ENCODE results near the gene SPOCK1. TPM values are rescaled to one million over a fixed set of nuclear protein-coding genes. Genes with fewer than 3 reads are reported as not detected.

Gene SPOCK1
- total RNA-seq, 1 donor from 2014 or later = 900 TPM

DNA sequence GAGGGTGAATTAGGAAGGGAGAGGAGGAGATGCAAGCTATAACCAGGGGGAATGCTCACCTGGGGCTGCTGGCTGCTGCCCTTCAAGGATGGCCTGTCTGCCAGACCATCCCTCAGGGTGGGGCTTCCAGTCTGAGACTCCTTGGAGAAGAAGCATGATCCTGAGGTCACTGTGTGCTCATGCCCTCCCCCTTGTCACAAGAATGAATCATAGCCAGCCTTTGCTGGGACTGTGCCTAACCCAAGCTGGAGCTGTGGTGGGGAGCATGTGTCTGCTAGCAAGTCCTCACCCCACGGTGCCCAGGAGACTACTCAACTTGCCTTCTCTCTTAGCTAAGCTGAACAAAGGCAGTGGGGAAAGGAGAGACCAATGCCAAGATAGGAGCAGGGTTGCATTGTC lies 463.6 kb downstream of the SPOCK1 start:
- H3K27ac Mint-ChIP-seq (ENCODE audit: unreplicated experiment) = no peak overlapping the region
- no peaks in the 10 kb centered on the region for H3K27me3 Mint-ChIP-seq (ENCODE audit: unreplicated experiment)
- H3K36me3 Mint-ChIP-seq (ENCODE audit: unreplicated experiment) = peaks cover 9% of the 10 kb centered on the region
- TF ChIP-seq, protein P1, sequence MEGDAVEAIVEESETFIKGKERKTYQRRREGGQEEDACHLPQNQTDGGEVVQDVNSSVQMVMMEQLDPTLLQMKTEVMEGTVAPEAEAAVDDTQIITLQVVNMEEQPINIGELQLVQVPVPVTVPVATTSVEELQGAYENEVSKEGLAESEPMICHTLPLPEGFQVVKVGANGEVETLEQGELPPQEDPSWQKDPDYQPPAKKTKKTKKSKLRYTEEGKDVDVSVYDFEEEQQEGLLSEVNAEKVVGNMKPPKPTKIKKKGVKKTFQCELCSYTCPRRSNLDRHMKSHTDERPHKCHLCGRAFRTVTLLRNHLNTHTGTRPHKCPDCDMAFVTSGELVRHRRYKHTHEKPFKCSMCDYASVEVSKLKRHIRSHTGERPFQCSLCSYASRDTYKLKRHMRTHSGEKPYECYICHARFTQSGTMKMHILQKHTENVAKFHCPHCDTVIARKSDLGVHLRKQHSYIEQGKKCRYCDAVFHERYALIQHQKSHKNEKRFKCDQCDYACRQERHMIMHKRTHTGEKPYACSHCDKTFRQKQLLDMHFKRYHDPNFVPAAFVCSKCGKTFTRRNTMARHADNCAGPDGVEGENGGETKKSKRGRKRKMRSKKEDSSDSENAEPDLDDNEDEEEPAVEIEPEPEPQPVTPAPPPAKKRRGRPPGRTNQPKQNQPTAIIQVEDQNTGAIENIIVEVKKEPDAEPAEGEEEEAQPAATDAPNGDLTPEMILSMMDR (IDR thresholded peaks at IDR 0.05) = no peak
- no peak overlapping the region for H3K4me3 Mint-ChIP-seq (ENCODE audit: unreplicated experiment)
- peaks cover 11% of the 10 kb centered on the region for H3K4me1 Mint-ChIP-seq (ENCODE audit: unreplicated experiment)
- no peaks in the 10 kb centered on the region for H3K9me3 Mint-ChIP-seq (ENCODE audit: unreplicated experiment)
- DNase-seq (ENCODE audit: extremely low spot score, unreplicated experiment) = no peak

DNA sequence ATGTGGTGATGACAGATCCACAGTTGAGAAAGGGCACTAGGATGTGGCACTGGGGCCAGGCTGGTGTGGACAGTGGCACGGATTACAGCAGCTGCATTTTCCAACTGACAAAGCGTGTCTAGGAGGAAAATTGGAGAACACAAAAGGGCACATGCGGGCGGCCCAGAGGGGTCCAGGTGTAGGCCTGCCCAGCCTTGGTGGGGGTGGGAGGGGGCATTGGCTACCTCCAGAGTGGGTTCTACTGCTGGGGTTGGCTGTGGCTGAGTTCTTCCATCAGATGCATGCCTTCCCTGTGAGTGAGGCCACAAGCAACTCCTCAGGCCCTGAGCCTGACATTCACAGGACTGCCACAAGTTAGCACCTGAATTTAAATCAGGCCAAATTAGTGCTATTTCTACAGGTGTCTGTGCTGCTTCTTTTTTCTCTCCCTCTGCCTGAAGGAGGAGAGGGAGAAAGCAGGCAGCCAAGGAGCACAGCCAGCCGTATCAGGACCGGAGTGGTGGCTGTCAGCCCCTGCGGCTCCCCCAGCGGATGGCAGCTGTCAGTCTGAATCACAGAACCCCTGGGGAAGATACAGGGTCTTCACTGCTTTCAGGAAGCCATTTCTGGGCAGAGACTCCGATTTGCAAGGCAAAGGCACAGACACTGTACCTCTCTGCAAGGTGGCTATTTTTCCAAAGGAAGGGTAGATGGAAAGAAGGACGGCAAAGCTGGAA lies 464.2 kb downstream of the SPOCK1 start:
- no peaks in the 10 kb centered on the region for H3K9me3 Mint-ChIP-seq (ENCODE audit: unreplicated experiment)
- H3K36me3 Mint-ChIP-seq (ENCODE audit: unreplicated experiment) = peaks cover 9% of the 10 kb centered on the region
- TF ChIP-seq, protein P1 (IDR thresholded peaks at IDR 0.05) = no peak
- H3K4me1 Mint-ChIP-seq (ENCODE audit: unreplicated experiment) = peaks cover 8% of the 10 kb centered on the region
- no peak overlapping the region for H3K27ac Mint-ChIP-seq (ENCODE audit: unreplicated experiment)
- DNase-seq (ENCODE audit: extremely low spot score, unreplicated experiment) = no peak
- no peaks in the 10 kb centered on the region for H3K27me3 Mint-ChIP-seq (ENCODE audit: unreplicated experiment)
- no peak overlapping the region for H3K4me3 Mint-ChIP-seq (ENCODE audit: unreplicated experiment)

DNA sequence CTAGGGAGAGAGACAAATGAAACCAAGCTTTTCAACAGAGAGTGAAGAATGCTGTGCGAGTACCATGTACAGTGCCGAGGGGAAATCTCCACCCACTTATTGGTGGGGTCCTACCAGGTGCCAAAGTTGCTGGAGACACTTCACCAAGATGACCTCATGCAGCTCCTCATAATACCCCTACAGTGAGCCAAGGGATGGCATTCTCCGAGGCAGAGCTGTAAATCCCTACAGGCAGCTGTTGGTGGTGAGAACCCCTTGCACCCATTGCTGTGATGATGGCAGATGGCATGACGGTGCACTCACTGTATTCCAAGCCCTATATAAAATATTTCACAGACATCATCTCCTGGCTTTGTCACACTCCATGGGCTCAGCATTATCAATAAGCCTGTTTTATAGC lies 464.9 kb downstream of the SPOCK1 start:
- H3K9me3 Mint-ChIP-seq (ENCODE audit: unreplicated experiment) = no peaks in the 10 kb centered on the region
- no peak overlapping the region for H3K4me3 Mint-ChIP-seq (ENCODE audit: unreplicated experiment)
- peaks cover 8% of the 10 kb centered on the region for H3K4me1 Mint-ChIP-seq (ENCODE audit: unreplicated experiment)
- DNase-seq (ENCODE audit: extremely low spot score, unreplicated experiment) = no peak
- TF ChIP-seq, protein P1 (IDR thresholded peaks at IDR 0.05) = no peak
- peaks cover 9% of the 10 kb centered on the region for H3K36me3 Mint-ChIP-seq (ENCODE audit: unreplicated experiment)
- no peak overlapping the region for H3K27ac Mint-ChIP-seq (ENCODE audit: unreplicated experiment)
- no peaks in the 10 kb centered on the region for H3K27me3 Mint-ChIP-seq (ENCODE audit: unreplicated experiment)

DNA sequence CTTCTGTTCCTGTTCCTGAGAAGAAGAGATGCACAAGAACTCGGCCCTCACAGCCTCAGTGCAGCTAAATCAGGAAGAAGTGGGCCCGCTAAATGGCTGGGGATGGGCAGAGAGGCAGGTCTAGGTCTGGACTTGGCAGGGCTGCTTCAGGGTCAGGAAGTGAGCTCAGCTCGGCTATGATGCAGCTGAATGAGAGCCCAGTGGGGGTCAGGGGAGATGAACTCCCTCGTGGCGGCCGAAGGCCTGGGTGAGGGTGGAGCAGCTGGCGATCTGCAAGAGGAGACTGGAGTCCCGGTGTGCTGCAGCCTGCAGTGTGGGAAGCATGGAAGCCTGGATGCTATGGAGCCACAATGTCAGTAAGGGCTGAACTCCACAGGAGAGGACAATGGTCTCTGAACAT lies 466.2 kb downstream of the SPOCK1 start:
- H3K4me3 Mint-ChIP-seq (ENCODE audit: unreplicated experiment) = no peak overlapping the region
- H3K27ac Mint-ChIP-seq (ENCODE audit: unreplicated experiment) = no peak overlapping the region
- H3K4me1 Mint-ChIP-seq (ENCODE audit: unreplicated experiment) = peaks cover 8% of the 10 kb centered on the region
- H3K27me3 Mint-ChIP-seq (ENCODE audit: unreplicated experiment) = no peaks in the 10 kb centered on the region
- H3K36me3 Mint-ChIP-seq (ENCODE audit: unreplicated experiment) = peaks cover 9% of the 10 kb centered on the region
- TF ChIP-seq, protein P1 (IDR thresholded peaks at IDR 0.05) = no peak
- DNase-seq (ENCODE audit: extremely low spot score, unreplicated experiment) = no peak
- H3K9me3 Mint-ChIP-seq (ENCODE audit: unreplicated experiment) = no peaks in the 10 kb centered on the region

DNA sequence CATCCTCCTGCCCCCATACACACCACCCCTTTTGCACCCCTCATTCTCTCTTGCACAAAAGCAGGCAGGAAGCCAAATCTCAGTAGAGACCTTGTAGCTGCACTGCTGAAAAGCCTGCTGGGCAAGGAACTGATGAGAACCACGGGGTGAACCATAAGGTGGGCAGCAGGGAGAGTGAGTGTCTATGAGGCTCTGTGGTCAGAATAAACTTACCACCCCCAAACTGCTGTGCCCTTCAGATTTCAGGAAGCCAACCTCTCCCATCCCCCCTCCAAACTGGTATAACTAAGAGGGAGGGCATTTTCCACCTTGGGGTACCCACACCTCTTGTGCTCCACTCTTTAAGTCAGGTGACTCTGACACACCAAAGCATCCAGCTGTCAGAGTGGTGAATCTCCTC lies 471.4 kb downstream of the SPOCK1 start:
- Mint-ChIP-seq H3K9me3 (ENCODE audit: unreplicated experiment) (no peaks in the 10 kb centered on the region), H3K27ac (ENCODE audit: unreplicated experiment) (no peak overlapping the region), H3K4me1 (ENCODE audit: unreplicated experiment) (peaks cover 2% of the 10 kb centered on the region), H3K36me3 (ENCODE audit: unreplicated experiment) (no peaks in the 10 kb centered on the region), H3K27me3 (ENCODE audit: unreplicated experiment) (no peaks in the 10 kb centered on the region), H3K4me3 (ENCODE audit: unreplicated experiment) (no peak overlapping the region)
- no peak for DNase-seq (ENCODE audit: extremely low spot score, unreplicated experiment)
- TF ChIP-seq, protein P1 (IDR thresholded peaks at IDR 0.05) = no peak

All from osteocyte (in vitro differentiated cells).